GM12875 (cell line): Measurements from ENCODE around the gene SLC9A3.

ENCODE experiments used
- H3K4me3 ChIP-seq: one replicate; pipeline ENCODE4 v1.5.1; 2011; ENCODE audit warnings: low read depth, low read length, control low read depth
- CTCF ChIP-seq: IDR thresholded peaks from 2 replicates; pipeline ENCODE4 v1.5.1; 2011; ENCODE audit warnings: low read depth, mild to moderate bottlenecking, control low read depth, inconsistent platforms, low read length, moderate library complexity, borderline replicate concordance; ENCODE audit not compliant: insufficient read depth

Gene SLC9A3

GRCh38 chr5:524234-524972, at the start of gene SLC9A3:
SLC9A3 (minus strand) TSS chr5:524449.
- no peak within 1 kb of the TSS for H3K4me3 ChIP-seq

GRCh38 chr5:573976-574375, 49.7 kb upstream of the SLC9A3 start:
- H3K4me3 ChIP-seq: no peak overlapping the region
- TF ChIP-seq CTCF: no peak

More at GRCh38 chr5:524234-524972, at the start of gene SLC9A3:
- TF ChIP-seq CTCF: no peak

- no peak for TF ChIP-seq CTCF
Measured at GRCh38 chr5:573206-573605, 49.0 kb upstream of the SLC9A3 start.

GRCh38 chr5:572398-573019, 48.3 kb upstream of the SLC9A3 start:
- TF ChIP-seq CTCF: no peak
- no peak overlapping the region for H3K4me3 ChIP-seq

More at GRCh38 chr5:573206-573605, 49.0 kb upstream of the SLC9A3 start:
- H3K4me3 ChIP-seq: no peak overlapping the region

- no peak for TF ChIP-seq CTCF
Measured at GRCh38 chr5:571791-572190, 47.5 kb upstream of the SLC9A3 start.

GRCh38 chr5:570886-571285, 46.6 kb upstream of the SLC9A3 start:
- no peak for TF ChIP-seq CTCF
- H3K4me3 ChIP-seq: no peak overlapping the region

More at GRCh38 chr5:571791-572190, 47.5 kb upstream of the SLC9A3 start:
- H3K4me3 ChIP-seq: no peak overlapping the region

- TF ChIP-seq CTCF: no peak
- no peak overlapping the region for H3K4me3 ChIP-seq
Measured at GRCh38 chr5:570446-570845, 46.2 kb upstream of the SLC9A3 start.
